A673 (cell line): Measurements from ENCODE around the gene SCYGR3. TPM values are rescaled to one million over a fixed set of nuclear protein-coding genes. Genes with fewer than 3 reads are reported as not detected.

Source experiments
- BruUV-seq: library from RNA; stranded (reverse); fragments of 400-500 nt; replicated peaks from 2 replicates; lab custom pipeline; 2021; lab: Mats Ljungman, UMichigan
- CTCF ChIA-PET: fragments of 300-600 bp; sonication (Branson Sonifier 250); formaldehyde crosslinking; loops from one replicate; lab custom pipeline; 2022; ENCODE audit warnings: antibody characterized with exemption; lab: Charles Lee
- POLR2A ChIA-PET: fragments of 300-600 bp; sonication (Branson Sonifier 250); formaldehyde crosslinking; loops from one replicate; lab custom pipeline; 2022; ENCODE audit warnings: antibody characterized with exemption; ENCODE audit not compliant: low non-redundant PET; lab: Charles Lee
- DNase-seq: peaks from one replicate; pipeline ENCODE4 v3.0.0-alpha.2; 2015; ENCODE audit warnings: low spot score
- H3K27ac ChIP-seq: fragments of 200-600 bp; sonication (generic); 2 replicates; pipeline ENCODE4 v1.5.1; 2016; ENCODE audit warnings: mixed run types, low read depth, mild to moderate bottlenecking, mixed read lengths, antibody characterized with exemption, low read length; ENCODE audit not compliant: poor library complexity, severe bottlenecking
- H3K27me3 ChIP-seq: fragments of 200-600 bp; sonication (generic); replicated peaks from 2 replicates; pipeline ENCODE4 v1.6.1; 2017; ENCODE audit warnings: mixed run types, low read depth, mild to moderate bottlenecking, mixed read lengths, antibody characterized with exemption, low read length; ENCODE audit not compliant: insufficient read depth, poor library complexity
- H3K36me3 ChIP-seq: fragments of 200-600 bp; sonication (generic); 2 replicates; pipeline ENCODE4 v1.6.1; 2016; ENCODE audit warnings: mixed run types, mild to moderate bottlenecking, mixed read lengths, antibody characterized with exemption, low read length; ENCODE audit not compliant: insufficient read depth, poor library complexity, severe bottlenecking
- H3K4me1 ChIP-seq: fragments of 200-600 bp; sonication (generic); 2 replicates; pipeline ENCODE4 v1.6.1; 2017; ENCODE audit warnings: mixed run types, mild to moderate bottlenecking, mixed read lengths, antibody characterized with exemption, low read length; ENCODE audit not compliant: insufficient read depth, poor library complexity, severe bottlenecking
- H3K4me3 ChIP-seq: fragments of 200-600 bp; sonication (generic); 2 replicates; pipeline ENCODE4 v1.5.1; 2016; ENCODE audit warnings: low read depth, mixed run types, mild to moderate bottlenecking, mixed read lengths, low read length; ENCODE audit not compliant: poor library complexity, severe bottlenecking
- H3K9me3 ChIP-seq: fragments of 200-600 bp; sonication (generic); 2 replicates; pipeline ENCODE4 v1.6.1; 2016; ENCODE audit warnings: mixed run types, low read depth, mild to moderate bottlenecking, mixed read lengths, antibody characterized with exemption, low read length; ENCODE audit not compliant: poor library complexity, severe bottlenecking
- EZH2 ChIP-seq: fragments of 200-600 bp; sonication (generic); IDR thresholded peaks from 2 replicates; pipeline ENCODE4 v1.6.1; 2017; ENCODE audit warnings: borderline replicate concordance, low read depth, mild to moderate bottlenecking, mixed read lengths, antibody characterized with exemption, low read length; ENCODE audit not compliant: poor library complexity, severe bottlenecking
- intact Hi-C: fragments of 100-400 bp; cut with micrococcal nuclease; formaldehyde crosslinking; loops from one replicate; pipeline ENCODE4 v1.10.0; 2022; ENCODE audit not compliant: unreplicated experiment
- total RNA-seq: library from RNA; stranded (reverse); gene quantifications from 2 replicates; pipeline ENCODE4 v1.2.3, GENCODE V29; 2021
- TF ChIP-seq, protein P1 (sequence below): fragments of 300-800, 200-600 bp; sonication (generic); conservative IDR thresholded peaks from 2 replicates; pipeline ENCODE4 v1.5.1; 2017; ENCODE audit warnings: low read depth, mild to moderate bottlenecking, antibody characterized with exemption, low read length, moderate library complexity, mixed read lengths

SCYGR3 gene
- total RNA-seq, 1 experiment from 2014 or later = not detected

DNA sequence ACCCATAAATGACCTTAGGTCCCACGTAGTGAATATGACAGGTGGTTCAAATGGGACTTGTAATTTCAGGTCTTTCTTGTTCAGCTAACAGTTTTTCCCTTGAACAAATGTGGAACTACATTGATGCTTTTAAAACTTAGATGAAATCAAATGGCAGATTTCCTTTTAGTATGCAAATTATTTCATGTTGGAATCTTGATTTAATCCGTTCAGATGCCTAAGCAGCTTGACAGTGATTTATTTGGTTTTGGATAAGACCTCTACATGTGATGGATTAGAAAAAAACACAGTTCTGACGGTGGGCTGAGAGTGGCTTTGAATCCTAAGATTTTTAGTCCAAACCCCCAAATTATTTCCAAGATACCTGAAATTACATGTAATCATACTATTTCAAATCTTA lies 19.6 kb upstream of the SCYGR3 start:
- ChIA-PET CTCF (no interaction called here), POLR2A (no interaction called here)
- no peak overlapping the region for H3K4me3 ChIP-seq
- DNase-seq = no peak
- H3K4me1 ChIP-seq = no peaks in the 10 kb centered on the region
- no peaks in the 10 kb centered on the region for H3K27me3 ChIP-seq
- H3K27ac ChIP-seq = no peak overlapping the region
- no peaks in the 10 kb centered on the region for H3K9me3 ChIP-seq
- TF ChIP-seq, protein P1, sequence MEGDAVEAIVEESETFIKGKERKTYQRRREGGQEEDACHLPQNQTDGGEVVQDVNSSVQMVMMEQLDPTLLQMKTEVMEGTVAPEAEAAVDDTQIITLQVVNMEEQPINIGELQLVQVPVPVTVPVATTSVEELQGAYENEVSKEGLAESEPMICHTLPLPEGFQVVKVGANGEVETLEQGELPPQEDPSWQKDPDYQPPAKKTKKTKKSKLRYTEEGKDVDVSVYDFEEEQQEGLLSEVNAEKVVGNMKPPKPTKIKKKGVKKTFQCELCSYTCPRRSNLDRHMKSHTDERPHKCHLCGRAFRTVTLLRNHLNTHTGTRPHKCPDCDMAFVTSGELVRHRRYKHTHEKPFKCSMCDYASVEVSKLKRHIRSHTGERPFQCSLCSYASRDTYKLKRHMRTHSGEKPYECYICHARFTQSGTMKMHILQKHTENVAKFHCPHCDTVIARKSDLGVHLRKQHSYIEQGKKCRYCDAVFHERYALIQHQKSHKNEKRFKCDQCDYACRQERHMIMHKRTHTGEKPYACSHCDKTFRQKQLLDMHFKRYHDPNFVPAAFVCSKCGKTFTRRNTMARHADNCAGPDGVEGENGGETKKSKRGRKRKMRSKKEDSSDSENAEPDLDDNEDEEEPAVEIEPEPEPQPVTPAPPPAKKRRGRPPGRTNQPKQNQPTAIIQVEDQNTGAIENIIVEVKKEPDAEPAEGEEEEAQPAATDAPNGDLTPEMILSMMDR = no peak
- TF ChIP-seq EZH2 = no peak
- H3K36me3 ChIP-seq = no peaks in the 10 kb centered on the region
- intact Hi-C loops = no loop called here
- no TSS peak for BruUV-seq

DNA sequence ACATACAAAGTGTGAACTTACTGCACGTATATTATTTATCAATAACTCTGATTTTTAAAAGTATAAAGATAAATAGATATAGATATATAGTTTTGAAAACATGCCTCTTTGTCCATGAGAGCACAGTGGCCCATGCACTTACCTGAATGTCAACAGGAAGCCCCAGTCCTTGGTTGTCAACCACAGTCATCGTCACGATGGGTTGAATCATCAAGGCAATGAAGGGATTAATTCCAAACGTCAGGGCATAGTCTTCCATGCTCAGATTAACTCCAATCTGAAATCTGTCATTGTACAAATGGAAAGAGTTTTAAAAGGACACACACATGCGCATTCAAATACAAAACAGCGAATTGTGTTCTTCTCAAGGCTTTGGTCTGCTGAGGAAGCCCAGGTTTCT lies 18.2 kb upstream of the SCYGR3 start:
- no peaks in the 10 kb centered on the region for H3K27me3 ChIP-seq
- ChIA-PET POLR2A (no interaction called here), CTCF (no interaction called here)
- intact Hi-C loops = no loop called here
- H3K36me3 ChIP-seq = no peaks in the 10 kb centered on the region
- TF ChIP-seq EZH2 = no peak
- TF ChIP-seq, protein P1 = no peak
- H3K27ac ChIP-seq = no peak overlapping the region
- DNase-seq = no peak
- no peaks in the 10 kb centered on the region for H3K4me1 ChIP-seq
- no peak overlapping the region for H3K4me3 ChIP-seq
- no TSS peak for BruUV-seq
- no peaks in the 10 kb centered on the region for H3K9me3 ChIP-seq

DNA sequence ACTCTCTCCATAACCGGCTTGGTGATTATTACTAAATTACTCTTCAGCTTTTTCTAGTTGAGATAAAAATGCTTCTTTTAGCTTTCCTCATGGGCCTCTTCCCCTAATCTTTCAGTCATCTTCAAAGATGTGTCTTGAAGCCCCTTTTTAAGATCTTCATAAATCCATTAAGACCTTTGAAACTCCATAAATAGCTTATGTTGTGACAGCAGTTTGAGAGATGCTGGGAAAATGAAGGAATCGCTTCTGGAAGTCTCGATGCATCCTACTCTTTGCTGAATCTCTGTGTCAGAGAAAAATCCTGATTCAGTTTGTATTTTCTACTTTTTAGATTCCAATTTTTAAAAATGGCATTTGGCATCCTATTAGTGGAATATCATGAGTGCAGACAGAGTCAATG lies 15.7 kb upstream of the SCYGR3 start:
- intact Hi-C loops = no loop called here
- no peaks in the 10 kb centered on the region for H3K4me1 ChIP-seq
- no peak overlapping the region for H3K27ac ChIP-seq
- H3K27me3 ChIP-seq = no peaks in the 10 kb centered on the region
- no TSS peak for BruUV-seq
- no peaks in the 10 kb centered on the region for H3K9me3 ChIP-seq
- POLR2A ChIA-PET = interaction anchor here (0.6 kb wide), 1 partner anchor 30 kb away, joined by 3 read pairs; no protein-coding TSS in a partner anchor
- H3K4me3 ChIP-seq = no peak overlapping the region
- no peak for DNase-seq
- CTCF ChIA-PET = no interaction called here
- TF ChIP-seq, protein P1 = no peak
- no peak for TF ChIP-seq EZH2
- no peaks in the 10 kb centered on the region for H3K36me3 ChIP-seq
